GM19455 (cell line): ENCODE data around the gene PLPP3.

ENCODE experiments used
- ATAC-seq: cut with Tn5 transposase; IDR thresholded peaks from one replicate; pipeline ENCODE4 v1.9.1; 2021; ENCODE audit not compliant: unreplicated experiment

The PLPP3 gene

DNA sequence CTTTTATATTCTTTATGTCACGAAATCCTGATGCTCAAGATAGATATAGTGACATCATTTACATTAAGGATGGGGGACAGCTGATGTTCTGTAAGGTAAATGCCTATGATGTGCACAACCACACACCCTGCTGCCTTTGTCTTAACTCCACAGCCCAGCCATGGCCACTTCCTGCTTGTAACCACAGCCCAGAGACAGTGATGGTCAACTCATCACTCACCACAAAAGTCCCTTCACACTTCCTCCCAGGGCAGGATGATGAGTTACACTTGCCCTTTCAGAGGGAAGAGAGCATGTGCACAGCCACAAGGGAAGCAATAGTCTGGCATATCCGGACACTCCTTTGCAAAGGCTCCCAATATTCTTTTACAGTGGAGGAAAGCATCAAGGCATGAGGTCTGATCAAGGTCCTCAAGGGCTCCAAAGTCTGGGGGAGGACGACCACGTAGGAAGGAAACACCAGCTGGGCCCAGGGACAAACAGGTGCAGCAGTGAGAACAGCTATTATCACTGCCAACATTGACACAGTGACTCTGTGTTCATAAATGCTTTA lies 53.8 kb downstream of the PLPP3 start:
- ATAC-seq, result peak; percentile 80

DNA sequence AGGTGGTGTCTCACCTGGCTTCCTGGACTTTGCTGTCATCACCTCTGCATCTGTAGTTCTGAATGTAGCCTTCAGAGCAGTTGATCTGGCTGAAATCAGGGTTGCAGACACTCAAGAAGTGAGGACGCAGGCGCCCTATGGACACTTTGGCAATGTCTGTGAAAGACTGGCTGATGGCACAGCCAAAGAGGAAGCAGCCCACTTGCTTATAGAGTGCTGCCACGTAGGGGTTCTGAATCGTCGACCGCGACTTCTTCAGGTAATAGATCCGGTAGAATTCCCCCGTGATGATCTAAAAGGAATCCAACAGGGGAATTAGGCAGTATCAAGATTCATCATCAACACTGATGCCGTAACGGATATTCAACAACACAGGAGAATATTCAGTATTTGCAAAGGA lies 55.1 kb downstream of the PLPP3 start:
- ATAC-seq, result no peak

DNA sequence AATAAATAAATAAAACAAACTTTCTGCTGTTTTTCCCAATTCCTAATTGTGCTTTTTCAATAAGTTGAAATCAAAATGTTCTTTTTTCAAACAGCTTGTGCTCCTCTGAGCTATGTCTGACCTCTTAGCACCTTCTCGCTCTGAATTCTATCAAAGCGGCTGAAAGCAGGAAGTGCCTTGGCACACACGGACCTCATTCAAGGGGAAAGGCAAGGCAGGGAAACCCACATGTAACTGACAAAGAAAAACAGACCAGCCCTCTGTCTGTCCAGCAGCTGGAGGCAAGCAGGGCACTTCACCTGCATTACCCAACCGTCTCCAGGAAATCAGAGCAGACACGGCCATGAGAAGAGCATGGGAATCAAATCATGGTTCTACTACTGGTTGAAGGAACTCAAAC lies 56.7 kb downstream of the PLPP3 start:
- ATAC-seq, result no peak

DNA sequence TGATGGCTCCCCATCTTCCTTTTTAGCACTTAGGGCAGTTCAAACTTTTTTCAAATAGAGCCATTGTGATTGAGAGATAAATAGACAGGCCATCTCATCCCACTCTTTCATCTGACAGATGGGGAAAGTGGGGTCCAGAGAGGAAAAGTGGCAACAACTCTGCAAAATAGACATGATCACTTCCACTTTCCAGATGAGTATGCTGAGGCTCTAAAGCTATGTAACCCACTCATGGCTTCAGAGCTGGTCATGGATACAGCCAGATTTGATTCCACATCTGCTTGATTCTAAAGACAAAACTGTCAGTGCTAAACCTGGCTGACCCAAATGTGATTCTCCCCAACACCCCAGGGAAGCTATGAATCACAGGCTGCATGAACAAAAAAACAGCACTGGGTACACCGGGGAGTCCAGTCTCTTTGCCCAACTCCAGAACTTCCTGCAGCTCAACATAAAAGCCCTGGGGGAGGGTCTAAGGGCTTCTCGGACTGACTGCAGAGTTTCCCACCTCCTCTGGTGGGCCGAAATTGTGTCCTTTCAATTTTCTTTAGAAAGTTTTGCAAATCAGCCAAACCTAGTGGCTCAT lies 59.3 kb downstream of the PLPP3 start:
- ATAC-seq, result no peak

DNA sequence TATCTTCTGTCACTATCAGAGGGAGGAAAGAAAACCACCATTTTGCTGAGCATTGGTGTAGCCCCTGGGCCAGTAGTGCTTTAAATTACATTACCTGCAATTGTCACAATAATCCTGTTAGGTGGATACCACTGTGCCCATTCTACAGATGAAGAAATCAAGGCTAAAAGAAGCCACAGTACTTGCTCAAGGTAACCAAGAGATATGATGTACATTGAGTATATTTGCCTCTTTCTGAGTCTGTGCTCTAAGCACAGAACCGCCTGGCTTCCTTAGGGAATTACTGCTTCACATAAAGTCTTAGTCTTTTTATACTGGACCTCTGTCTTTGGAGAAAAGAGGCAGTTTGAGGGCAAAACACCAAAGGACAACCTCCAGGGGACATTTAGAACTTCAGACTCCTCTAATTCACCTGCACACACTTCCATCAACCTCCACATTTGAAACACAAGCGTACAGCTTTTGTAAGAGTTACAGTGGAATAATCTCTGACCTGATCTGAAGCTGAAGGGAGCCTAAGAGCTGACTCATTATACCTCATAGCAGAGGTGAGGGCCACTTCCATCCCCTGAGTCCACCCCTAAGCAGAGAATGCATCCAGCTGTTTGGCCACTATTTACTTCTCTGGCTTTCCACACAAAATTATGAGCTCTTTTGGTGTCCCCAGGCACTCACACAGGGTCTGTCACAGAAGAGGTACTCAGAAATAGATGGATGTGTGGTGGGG lies 61.8 kb downstream of the PLPP3 start:
- ATAC-seq, result no peak

DNA sequence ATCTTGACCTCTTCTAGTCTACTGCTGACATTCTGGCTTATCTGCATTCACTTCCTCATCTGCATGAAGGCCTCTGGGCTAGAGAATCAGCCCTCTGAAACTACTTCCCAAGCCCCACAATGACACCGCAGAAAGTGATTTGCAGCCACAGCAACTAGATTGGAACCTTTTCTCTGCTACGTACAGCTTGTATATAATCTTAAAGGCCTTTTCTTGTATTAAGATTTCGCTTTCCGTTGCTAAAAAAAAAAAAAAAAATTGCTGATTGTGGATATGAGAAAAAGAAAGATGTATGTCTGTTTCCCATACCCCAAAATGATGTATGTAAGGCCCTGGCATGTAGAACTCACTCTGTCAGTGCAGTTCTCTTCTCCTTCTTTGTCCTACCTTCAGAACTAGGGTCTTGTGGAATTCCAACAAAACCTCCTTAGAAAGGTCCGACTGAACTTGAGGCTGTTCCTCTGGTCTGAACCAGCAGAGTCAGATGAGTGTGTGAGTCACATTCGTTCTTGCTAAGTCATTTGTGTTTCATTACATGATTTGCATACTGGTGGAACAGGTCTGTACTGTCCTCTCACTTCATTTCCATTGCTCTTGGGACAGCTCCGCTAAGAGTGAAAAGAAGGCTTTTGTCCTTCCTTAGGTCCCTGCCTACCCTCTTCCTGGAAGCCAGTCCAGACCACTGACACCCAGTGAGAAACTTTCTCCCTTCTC lies 62.7 kb downstream of the PLPP3 start:
- peak; percentile 92 for ATAC-seq

DNA sequence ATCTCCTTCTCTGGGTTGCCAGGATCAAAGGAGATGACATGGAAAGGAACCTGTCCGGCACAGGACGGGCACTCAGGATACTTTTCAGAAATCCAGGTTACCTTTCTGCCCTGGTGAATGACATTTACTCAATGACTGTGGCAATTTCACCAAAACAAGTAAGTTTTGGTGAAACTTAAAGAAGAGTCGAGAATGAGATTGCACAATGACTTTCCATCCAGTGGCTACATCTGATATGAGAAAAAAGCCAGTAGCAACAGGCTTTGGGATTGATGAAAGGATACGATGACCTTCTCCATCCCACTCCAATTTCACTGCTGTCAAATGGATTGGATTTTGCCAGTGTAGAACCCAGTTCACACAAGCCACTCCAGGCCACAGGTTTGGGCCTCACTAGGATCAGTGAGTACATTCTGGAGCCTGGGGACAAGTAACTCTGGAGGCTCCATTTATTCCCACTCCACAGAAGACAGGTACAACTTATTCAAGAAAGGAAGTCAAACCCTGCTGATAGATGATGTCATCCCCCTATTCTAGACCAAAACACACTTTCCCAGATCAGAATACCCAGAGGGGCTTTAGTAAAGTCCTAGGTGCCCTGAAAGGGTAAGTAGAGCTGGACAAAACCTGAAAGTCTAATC lies 63.3 kb downstream of the PLPP3 start:
- no peak for ATAC-seq

DNA sequence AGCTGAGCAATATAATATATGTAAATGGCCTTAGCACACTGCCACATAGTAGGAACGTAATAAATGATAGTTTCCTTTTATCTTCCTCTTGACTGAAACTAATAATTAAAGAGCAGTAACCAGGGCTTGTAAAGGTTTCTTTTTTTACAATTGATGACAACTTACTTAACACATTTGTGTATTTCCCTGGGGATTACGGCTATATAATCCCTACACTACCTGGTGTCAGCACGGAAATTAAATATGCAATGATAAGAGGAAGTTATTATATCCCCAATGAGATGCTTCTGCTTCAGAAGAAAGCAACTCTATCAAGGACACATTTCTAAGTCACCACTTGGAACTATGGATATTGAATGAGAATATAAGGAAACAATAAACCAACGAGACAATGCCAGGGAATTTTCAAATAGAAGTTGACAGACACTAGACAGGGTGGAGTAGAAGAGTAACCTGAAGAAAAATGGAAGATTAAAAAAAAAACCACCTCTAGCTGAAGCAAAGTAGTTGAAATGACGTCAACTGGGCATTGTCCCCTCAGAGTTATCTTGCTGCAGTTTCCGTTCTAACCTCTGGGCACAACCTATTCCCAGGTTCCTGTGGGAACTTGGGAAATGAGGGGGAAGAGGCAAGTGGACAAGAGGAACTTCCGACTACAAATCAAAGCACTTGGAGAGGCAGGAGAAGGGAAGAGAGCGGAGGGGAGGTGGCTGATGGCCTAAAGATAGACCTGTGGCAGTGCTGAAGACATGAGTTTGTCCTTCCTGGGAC lies 66.5 kb downstream of the PLPP3 start:
- no peak for ATAC-seq

DNA sequence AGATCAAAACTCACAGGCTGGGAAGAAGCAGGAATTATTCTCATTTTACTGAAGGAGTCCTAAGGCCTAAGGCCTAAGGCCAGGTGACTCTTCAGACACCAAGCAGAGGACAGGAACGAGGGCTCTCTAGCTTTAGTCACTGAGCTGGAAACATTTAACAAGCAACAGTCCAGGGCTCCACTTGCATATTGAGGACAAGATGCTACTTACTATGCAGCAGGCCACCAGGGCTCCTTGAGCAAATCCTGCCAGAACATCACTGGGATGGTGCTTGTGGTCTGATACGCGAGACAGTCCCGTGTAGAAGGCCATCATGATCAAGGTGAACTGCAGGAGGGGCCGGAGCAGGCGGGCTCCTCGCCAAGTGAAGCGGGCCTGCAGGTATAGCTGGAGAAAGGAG lies 67.6 kb downstream of the PLPP3 start:
- no peak for ATAC-seq

DNA sequence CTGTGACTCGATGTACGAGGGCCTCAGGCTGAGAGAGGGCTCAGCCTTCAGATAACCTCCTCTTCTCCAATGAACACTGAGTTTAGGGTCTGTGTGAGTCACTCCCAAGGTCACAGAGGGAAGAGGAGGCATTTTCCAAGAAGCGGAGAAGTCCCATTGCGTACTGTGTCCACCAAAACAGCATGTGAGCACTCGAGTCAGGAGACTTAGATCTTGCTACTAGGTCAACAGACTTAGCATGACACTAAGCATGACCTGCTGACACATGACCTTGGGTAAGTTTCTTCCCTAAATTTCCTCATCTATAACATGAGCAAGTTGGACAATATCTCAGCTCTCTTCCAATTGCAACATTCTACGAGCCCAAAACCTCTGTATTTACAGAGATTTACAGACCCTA lies 68.0 kb downstream of the PLPP3 start:
- ATAC-seq, result no peak

DNA sequence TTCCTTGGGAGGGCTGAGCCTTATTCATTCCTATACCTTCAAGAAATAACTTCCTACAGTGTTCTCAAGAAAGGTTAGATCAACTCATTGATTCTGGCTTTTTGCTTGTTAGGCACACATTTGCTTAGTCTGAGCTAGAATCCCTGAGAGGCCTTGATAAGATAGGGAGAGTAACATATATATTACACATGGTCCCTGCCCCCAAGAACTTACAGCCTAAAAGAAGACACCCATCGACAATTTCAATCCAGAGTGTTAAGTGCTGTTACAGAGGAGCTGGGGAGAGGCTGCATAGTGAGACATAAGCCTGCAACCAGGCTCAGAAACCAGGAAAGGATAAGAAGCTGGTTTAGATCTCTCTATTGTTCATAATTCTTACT lies 68.7 kb downstream of the PLPP3 start:
- ATAC-seq, result no peak

DNA sequence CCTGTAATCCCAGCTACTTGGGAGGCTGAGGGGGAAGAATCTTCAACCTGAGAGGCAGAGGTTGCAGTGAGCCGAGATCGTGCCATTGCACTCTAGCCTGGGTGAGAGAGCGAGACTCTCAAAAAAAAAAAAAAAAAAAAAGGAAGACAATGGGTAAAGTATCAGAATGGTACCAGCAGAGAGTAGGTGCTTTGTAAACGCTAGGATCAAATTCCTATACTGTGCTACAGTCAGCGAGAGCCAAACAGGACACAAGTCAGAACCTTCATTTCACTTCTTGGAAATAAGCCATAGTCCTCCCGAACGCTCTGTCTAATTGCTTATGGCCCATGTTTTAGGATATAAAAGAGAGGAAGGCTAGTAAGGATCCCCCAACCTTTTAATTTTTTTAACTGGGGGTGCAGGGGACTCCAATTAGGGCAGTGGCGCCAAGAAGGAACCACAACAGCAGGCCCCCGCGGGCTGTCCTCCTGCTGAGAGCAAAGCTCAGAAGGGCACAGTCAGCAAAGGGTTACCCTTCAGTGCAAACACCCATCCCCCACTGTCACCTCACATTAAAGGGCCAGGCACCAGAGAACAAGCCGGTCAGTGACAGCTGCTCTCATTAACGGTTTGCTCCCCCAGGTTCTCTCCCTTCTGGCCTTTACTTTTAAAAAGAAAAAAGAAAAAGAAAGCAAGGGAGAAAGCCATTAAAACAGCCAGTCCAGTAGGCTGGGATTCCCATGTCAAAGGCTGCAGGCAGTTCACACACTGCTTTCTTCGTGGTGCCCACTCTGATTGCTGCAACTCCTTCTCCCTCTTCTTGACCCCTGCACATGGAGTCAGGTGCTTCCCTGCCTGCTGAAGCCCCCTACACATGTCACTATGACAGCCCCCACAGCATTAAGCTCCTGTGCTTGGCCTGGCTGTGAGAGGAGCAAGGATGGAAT lies 69.4 kb downstream of the PLPP3 start:
- ATAC-seq, result no peak

DNA sequence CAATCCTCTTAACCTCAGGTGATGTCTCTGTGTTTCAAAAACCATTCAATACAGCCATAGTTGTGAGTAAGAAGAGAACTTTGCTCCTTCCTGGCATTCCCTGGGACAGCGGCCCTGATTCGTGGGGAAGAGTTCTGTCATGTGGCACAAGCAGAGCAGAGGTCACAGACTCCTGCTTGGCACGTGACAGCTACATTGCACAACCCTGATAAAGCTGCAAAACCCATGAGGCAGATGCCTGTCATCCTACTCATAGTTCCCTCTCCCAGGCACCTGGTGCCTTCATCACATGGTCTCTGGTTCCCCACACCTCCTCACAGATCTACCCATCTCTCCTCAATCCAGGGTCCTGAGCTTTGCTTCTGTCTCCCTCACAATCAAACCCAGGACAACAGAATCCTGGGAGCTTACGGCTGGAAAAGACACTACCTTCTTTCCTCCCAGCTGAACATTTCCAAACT lies 70.8 kb downstream of the PLPP3 start:
- ATAC-seq, result no peak

DNA sequence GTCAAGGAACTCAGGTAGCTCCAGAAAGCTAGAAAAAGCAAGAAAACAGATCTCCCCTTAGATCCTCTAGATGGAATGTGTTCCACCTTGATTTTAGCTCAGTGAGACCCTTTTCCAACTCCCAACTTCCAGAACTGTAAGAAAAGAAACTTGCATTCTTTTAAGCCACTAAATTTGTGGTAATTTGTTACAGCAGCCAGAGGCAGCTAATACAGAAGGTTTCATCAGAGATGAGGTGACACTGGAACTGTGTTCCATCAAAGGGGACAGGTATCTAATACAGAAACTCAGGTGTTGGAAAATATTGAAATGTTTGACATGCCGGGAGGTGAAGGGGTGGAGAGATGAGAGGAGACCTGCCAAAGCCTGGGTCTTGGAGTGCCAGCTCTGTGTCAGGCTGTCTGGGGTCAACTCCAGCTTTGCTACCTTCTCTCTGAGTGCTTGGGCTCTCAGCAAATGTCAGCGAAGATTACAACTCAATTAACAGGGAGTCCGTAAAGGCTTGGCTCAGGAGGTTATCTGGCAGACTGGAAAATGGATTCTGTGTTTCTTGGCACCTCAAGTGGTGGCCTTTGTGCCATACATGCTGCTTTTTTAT lies 71.3 kb downstream of the PLPP3 start:
- ATAC-seq, result no peak

DNA sequence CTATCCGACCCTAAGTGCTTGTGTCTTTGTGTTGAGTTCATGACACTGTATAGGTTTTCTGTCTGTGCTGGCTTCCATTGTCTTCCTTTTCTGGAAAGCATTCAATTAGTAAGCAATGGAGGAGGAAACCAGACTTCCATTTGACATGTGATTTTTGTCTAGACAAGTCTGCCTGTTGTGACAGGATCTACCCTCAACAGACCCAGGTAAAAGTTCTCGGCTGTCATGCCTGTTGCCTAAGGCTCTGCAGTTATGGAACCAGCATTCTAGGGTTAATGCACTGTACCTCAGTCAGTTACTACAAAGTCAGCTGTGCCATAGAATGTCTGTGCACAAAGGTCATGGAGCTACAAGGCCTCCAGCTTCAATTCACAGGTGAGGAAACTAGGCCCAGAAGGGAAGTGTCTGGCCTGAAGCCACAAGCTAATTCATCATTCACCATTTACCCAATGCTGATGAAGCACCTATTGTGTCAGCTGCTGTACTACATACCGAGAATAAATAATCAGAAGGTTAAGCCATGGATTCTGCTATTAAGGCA lies 72.3 kb downstream of the PLPP3 start:
- no peak for ATAC-seq

DNA sequence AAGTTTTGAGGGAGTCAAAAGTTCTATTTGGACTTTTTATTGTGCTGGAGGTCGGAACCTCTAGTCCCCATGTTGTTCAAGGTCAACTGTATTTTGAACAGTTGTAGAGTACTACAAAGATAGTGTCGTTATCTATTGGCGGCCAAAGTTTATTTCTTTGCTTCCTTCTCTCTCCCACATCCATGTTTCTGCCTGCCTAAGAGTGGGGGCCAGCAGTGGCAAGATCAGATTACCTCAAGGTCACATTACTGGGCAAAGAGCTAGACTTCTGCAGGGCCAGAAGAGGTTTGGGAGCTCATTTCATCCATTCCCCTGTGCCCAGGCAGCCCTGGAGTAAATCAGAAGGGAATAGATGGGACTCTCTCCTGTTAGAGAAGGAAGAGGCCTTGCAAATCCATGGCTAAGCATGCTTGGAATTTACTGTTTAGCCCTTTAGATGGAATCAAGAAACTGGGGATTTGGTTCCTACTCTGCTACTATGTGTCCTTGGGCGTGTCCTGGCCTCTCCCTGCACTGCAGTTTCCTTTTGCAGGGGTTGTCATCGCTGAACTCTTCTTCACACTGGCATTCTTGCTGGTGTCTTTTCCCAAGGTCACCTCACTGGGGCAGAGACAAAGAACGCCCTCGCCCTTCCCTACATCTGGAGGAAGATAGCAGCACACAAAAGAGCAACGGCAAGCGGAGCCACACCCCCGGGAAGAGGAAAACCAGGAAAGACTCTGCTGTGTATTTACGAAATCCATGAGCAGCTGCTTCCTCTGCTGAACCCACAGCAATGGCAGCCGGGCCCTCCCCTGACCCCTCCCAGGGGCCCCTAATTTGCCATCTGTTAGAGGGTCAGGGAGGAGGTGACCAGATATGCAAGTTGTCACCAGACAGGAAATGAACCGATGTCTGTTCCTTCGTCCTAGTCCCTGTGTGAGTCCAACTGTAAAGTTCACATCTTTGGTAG lies 73.3 kb downstream of the PLPP3 start:
- no peak for ATAC-seq

DNA sequence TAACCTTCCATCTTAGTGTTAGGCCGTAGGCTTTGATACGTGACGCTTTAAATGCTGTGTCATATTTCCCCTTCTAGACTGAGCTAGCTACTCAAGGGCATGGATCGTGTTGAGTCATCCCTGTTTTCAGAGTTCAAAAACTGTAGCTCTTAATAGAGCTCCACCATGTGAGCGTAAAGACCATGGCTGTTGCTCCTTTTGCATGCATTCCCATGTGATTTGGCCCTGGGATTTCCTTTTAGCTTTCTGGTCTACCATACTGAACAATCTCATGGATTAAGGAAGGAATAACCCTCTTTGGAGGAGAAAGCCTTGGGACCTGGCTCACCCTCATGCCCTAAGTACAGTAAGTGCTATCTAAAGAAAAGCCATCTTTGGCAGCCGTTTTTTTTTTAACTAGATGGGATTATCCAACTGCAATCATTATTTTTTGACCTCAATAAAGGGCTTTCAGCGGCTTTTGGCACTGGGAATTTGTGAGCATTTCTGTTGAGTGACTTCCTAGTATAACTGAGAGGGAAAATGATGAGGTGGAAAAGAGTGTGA lies 76.6 kb downstream of the PLPP3 start:
- ATAC-seq, result no peak

DNA sequence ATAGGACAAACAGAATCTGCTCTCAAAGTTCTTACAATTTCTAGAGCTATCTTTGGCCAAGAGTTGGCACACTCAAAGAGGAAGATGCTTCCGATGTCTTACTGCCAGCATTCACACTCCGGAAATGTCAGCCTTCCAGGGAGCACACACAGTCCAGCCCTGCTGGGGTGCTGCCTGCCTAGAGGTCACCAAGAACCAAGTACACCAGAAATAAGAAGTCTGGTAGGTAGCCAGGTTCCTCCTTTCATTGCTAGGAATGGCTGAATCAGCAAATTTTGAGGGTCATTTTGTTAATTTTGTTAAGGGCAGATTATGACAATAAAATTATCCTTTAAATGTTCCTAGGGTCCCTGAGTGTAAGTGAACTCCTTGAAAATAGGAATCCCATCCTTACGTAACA lies 77.5 kb downstream of the PLPP3 start:
- no peak for ATAC-seq
